ENCODE measurements around the gene USF3.

Gene USF3

DNA sequence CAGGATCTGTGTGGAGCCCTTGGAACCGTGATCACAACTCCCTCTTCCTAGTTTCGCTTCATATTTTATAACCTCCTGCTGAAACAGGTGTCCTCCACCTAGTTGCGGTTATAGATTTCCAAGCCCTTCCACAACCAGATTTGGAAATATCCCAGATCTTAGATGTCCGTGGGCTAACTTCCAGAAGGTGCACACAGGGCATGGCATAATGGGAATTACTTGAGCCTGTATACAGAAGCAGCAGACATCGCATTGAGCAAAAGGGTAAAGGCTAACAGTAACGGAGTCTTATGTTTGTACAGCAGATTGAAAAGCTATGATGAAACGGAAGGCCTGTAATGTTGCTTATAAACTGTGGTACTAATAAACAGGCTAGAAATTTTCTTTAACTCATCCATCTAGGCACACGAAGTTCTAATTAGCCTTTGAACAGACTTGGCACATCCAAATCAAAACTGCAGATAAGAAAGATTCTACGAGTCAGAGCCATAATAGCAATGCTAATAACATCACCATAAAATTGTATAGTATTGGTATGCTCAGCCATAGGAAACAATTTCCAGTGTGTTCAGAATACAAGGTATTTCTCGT, 1.2 kb upstream of the USF3 start:
- no peak for TF ChIP-seq TCF12 (IDR thresholded peaks at IDR 0.05; ENCODE audit: low read depth)
- TF ChIP-seq, protein P1, sequence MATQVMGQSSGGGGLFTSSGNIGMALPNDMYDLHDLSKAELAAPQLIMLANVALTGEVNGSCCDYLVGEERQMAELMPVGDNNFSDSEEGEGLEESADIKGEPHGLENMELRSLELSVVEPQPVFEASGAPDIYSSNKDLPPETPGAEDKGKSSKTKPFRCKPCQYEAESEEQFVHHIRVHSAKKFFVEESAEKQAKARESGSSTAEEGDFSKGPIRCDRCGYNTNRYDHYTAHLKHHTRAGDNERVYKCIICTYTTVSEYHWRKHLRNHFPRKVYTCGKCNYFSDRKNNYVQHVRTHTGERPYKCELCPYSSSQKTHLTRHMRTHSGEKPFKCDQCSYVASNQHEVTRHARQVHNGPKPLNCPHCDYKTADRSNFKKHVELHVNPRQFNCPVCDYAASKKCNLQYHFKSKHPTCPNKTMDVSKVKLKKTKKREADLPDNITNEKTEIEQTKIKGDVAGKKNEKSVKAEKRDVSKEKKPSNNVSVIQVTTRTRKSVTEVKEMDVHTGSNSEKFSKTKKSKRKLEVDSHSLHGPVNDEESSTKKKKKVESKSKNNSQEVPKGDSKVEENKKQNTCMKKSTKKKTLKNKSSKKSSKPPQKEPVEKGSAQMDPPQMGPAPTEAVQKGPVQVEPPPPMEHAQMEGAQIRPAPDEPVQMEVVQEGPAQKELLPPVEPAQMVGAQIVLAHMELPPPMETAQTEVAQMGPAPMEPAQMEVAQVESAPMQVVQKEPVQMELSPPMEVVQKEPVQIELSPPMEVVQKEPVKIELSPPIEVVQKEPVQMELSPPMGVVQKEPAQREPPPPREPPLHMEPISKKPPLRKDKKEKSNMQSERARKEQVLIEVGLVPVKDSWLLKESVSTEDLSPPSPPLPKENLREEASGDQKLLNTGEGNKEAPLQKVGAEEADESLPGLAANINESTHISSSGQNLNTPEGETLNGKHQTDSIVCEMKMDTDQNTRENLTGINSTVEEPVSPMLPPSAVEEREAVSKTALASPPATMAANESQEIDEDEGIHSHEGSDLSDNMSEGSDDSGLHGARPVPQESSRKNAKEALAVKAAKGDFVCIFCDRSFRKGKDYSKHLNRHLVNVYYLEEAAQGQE (IDR thresholded peaks at IDR 0.05; ENCODE audit: low read depth): no peak
- no peak for TF ChIP-seq NFIC (IDR thresholded peaks at IDR 0.05)
- no peak for TF ChIP-seq ZBTB7A (IDR thresholded peaks at IDR 0.05; ENCODE audit: low read depth)
- no peak for TF ChIP-seq EP300 (IDR thresholded peaks at IDR 0.05; ENCODE audit: borderline replicate concordance)
- TF ChIP-seq FOXM1 (IDR thresholded peaks at IDR 0.05; ENCODE audit: borderline replicate concordance, low read depth): no peak
- TF ChIP-seq TEAD4 (IDR thresholded peaks at IDR 0.05): no peak
- no peak for TF ChIP-seq USF1 (IDR thresholded peaks at IDR 0.05)
- no peak for TF ChIP-seq CEBPB (IDR thresholded peaks at IDR 0.05)
- TF ChIP-seq MAX (IDR thresholded peaks at IDR 0.05): no peak
- no peak for TF ChIP-seq YY1 (IDR thresholded peaks at IDR 0.05; ENCODE audit: low read depth)

DNA sequence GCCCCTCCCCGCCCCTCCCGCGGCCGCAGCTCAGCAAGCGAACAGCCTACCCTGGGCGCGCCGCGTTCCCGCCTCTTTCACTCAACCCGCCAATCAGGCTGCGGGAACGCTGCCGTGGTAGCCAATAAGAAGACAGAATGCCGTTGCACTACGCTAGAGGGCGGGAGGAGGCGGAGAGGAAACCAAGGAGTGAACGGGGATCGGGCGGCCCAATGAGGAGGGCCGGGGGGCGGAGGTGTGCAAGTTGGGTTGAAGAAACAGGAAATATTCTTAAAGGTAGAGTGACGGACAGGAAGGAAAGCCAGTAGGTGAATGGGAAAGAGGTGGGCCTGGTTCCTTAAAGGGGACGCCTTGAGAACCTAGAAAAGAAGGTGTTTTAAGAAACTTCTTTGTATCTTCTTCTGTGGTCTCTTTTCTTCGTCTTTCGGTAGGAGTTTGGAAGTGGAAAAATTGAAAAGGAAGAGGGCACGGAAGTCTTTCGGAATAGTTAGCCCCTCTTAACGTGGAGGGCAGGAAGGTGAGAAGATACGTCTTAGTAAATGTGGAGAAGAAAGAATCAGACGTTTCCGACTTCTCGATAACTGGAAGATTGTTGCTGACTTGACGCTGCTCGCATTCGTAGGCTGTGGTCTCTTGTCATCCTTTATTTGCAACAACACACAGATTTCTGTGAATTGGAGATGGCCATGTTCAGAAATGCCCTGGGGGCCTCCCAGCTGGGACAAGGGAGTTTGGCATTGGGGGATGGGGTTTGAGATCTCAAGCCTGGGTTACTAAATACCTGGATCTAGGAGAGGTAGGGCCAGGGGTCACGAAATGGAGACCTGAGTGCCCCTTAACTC, 437 bp upstream of the USF3 start:
- TF ChIP-seq CREB1 (IDR thresholded peaks at IDR 0.05; ENCODE audit: low read depth): peak; percentile 73
- no peak; the same call in 1 of the 2 replicates for TF ChIP-seq TCF12 (IDR thresholded peaks at IDR 0.05; ENCODE audit: low read depth)
- no peak for TF ChIP-seq YY1 (IDR thresholded peaks at IDR 0.05; ENCODE audit: low read depth)
- no peak for TF ChIP-seq RAD21 (IDR thresholded peaks at IDR 0.05; ENCODE audit: low read depth)
- TF ChIP-seq FOXM1 (IDR thresholded peaks at IDR 0.05; ENCODE audit: borderline replicate concordance, low read depth): no peak
- TF ChIP-seq MAX (IDR thresholded peaks at IDR 0.05): 0 out of 2 replicates have a peak, but pooled peaks have one; percentile 67

GRCh38 chr3:113695431-113695785, 1.0 kb downstream of the USF3 start:
- TF ChIP-seq RAD21 (IDR thresholded peaks at IDR 0.05; ENCODE audit: low read depth): no peak
- no peak for TF ChIP-seq CREB1 (IDR thresholded peaks at IDR 0.05; ENCODE audit: low read depth)
- no peak for TF ChIP-seq TAF1 (IDR thresholded peaks at IDR 0.05; ENCODE audit: low read depth)
- no peak for TF ChIP-seq MAX (IDR thresholded peaks at IDR 0.05)
- no peak for TF ChIP-seq FOXM1 (IDR thresholded peaks at IDR 0.05; ENCODE audit: borderline replicate concordance, low read depth)
- no peak for TF ChIP-seq USF1 (IDR thresholded peaks at IDR 0.05)
- no peak for TF ChIP-seq EGR1 (IDR thresholded peaks at IDR 0.05)
- TF ChIP-seq EP300 (IDR thresholded peaks at IDR 0.05; ENCODE audit: borderline replicate concordance): no peak
- no peak for TF ChIP-seq TCF12 (IDR thresholded peaks at IDR 0.05; ENCODE audit: low read depth)
- TF ChIP-seq, protein P1 (IDR thresholded peaks at IDR 0.05; ENCODE audit: low read depth): no peak
- no peak for TF ChIP-seq NFIC (IDR thresholded peaks at IDR 0.05)
- no peak for TF ChIP-seq YY1 (IDR thresholded peaks at IDR 0.05; ENCODE audit: low read depth)
- TF ChIP-seq TEAD4 (IDR thresholded peaks at IDR 0.05): no peak
- TF ChIP-seq CEBPB (IDR thresholded peaks at IDR 0.05): no peak
- TF ChIP-seq ZBTB7A (IDR thresholded peaks at IDR 0.05; ENCODE audit: low read depth): no peak

- no peak for TF ChIP-seq TAF1 (IDR thresholded peaks at IDR 0.05; ENCODE audit: low read depth)
- TF ChIP-seq, protein P1 (IDR thresholded peaks at IDR 0.05; ENCODE audit: low read depth): no peak
- TF ChIP-seq FOXM1 (IDR thresholded peaks at IDR 0.05; ENCODE audit: borderline replicate concordance, low read depth): no peak
- TF ChIP-seq NFIC (IDR thresholded peaks at IDR 0.05): no peak
- TF ChIP-seq ZBTB7A (IDR thresholded peaks at IDR 0.05; ENCODE audit: low read depth): no peak
- TF ChIP-seq USF1 (IDR thresholded peaks at IDR 0.05): no peak
Measured at GRCh38 chr3:113690482-113690881, 6.0 kb downstream of the USF3 start.

Data from Ishikawa (cell line).